Peyer's patch (tissue), 4 donors: ENCODE measurements around the gene SIAE. TPM values are rescaled to one million over a fixed set of nuclear protein-coding genes. Genes with fewer than 3 reads are reported as not detected.

Source experiments
- DNase-seq, 3 donors: peaks; one replicate each; pipeline ENCODE4 v3.0.0-alpha.2; 2017 to 2019
- H3K27ac ChIP-seq, 4 donors: fragments of 200-600 bp; sonication (generic); one replicate each; pipeline ENCODE4 v1.5.1; 2016 to 2019
- H3K27me3 ChIP-seq, 2 donors: fragments of 200-600 bp; sonication (generic); one replicate each; pipeline ENCODE4 v1.5.1; 2019
- H3K36me3 ChIP-seq, 3 donors: fragments of 200-600 bp; sonication (generic); one replicate each; pipeline ENCODE4 v1.5.1; 2016 to 2019
- H3K4me1 ChIP-seq, 4 donors: fragments of 200-600 bp; sonication (generic); one replicate each; pipeline ENCODE4 v1.5.1; 2016 to 2019
- H3K4me3 ChIP-seq, 4 donors: fragments of 200-600 bp; sonication (generic); 1 replicate in 3 of 4; 2 replicates in 1 of 4; pipeline ENCODE4 v1.5.1; 2016 to 2019; ENCODE audit warnings: mild to moderate bottlenecking in 1 of 4
- H3K9me3 ChIP-seq, 4 donors: fragments of 200-600 bp; sonication (generic); one replicate each; pipeline ENCODE4 v1.5.1; 2016 to 2019; ENCODE audit warnings: mild to moderate bottlenecking in 1 of 4
- CTCF ChIP-seq, 6 experiments: fragments of 450-650 bp in 4 of 6; fragments of 200-600 bp in 2 of 6; sonication (generic) in 1 of 6; IDR thresholded peaks; one replicate each; pipeline ENCODE4 v1.5.1; 2017 to 2019; ENCODE audit warnings: antibody characterized with exemption in 6 of 6, mild to moderate bottlenecking in 3 of 6, moderate library complexity in 1 of 6
- POLR2A ChIP-seq, 2 donors: fragments of 450-650 bp; IDR thresholded peaks; one replicate each; pipeline ENCODE4 v1.5.1; 2017; ENCODE audit warnings: antibody characterized with exemption in 2 of 2, mild to moderate bottlenecking in 2 of 2, moderate library complexity in 2 of 2
- total RNA-seq, 4 donors: library from RNA; depleted of rRNA; stranded (reverse); fragments of >200 nt; gene quantifications; one replicate each; pipeline ENCODE4 v1.1.0, GENCODE V29; 2016

Gene SIAE
- total RNA-seq, 4 donors from 2014 or later, result 9.9 to 88.8 (median 50.8) TPM

GRCh38 chr11:124644426-124645280, 28.9 kb downstream of the SIAE start:
- Histone ChIP-seq H3K27ac (no peak overlapping the region), H3K36me3 (peaks cover 0 to 12% (median 0%) of the 10 kb centered on the region in 3 donors), H3K27me3 (no peaks in the 10 kb centered on the region), H3K9me3 (no peaks in the 10 kb centered on the region), H3K4me1 (no peaks in the 10 kb centered on the region), H3K4me3 (peak overlapping the region in 1 of 4 donors; percentile 25)
- TF ChIP-seq CTCF (IDR thresholded peaks at IDR 0.05), result peak; percentile 64 to 83 (median 75)
- TF ChIP-seq POLR2A (IDR thresholded peaks at IDR 0.05), result no peak
- peak; percentile 37 to 74 (median 57) for DNase-seq

GRCh38 chr11:124643605-124644425, 29.7 kb downstream of the SIAE start:
- H3K9me3 ChIP-seq, result no peaks in the 10 kb centered on the region
- H3K4me3 ChIP-seq, result no peak overlapping the region
- H3K36me3 ChIP-seq, result peaks cover 0 to 12% (median 0%) of the 10 kb centered on the region in 3 donors
- H3K27ac ChIP-seq, result no peak overlapping the region
- H3K27me3 ChIP-seq, result no peaks in the 10 kb centered on the region
- DNase-seq, result no peak
- H3K4me1 ChIP-seq, result no peaks in the 10 kb centered on the region
- no peak for TF ChIP-seq POLR2A (IDR thresholded peaks at IDR 0.05)

GRCh38 chr11:124643042-124643604, 30.4 kb downstream of the SIAE start:
- Histone ChIP-seq H3K27me3 (no peaks in the 10 kb centered on the region), H3K4me1 (no peaks in the 10 kb centered on the region), H3K9me3 (no peaks in the 10 kb centered on the region), H3K27ac (no peak overlapping the region), H3K36me3 (peaks cover 0 to 15% (median 0%) of the 10 kb centered on the region in 3 donors), H3K4me3 (no peak overlapping the region)
- DNase-seq, result no peak
- TF ChIP-seq POLR2A (IDR thresholded peaks at IDR 0.05) (no peak), CTCF (IDR thresholded peaks at IDR 0.05) (no peak)

- Histone ChIP-seq H3K36me3 (peaks cover 0 to 20% (median 0%) of the 10 kb centered on the region in 3 donors), H3K9me3 (no peaks in the 10 kb centered on the region), H3K4me3 (no peak overlapping the region), H3K27ac (no peak overlapping the region), H3K4me1 (no peaks in the 10 kb centered on the region), H3K27me3 (no peaks in the 10 kb centered on the region)
- TF ChIP-seq POLR2A (IDR thresholded peaks at IDR 0.05), result no peak
- TF ChIP-seq CTCF (IDR thresholded peaks at IDR 0.05), result no peak
- DNase-seq, result no peak
Measured at GRCh38 chr11:124642628-124643027, 30.9 kb downstream of the SIAE start.

GRCh38 chr11:124640666-124641065, 32.9 kb downstream of the SIAE start:
- Histone ChIP-seq H3K9me3 (no peaks in the 10 kb centered on the region), H3K36me3 (peaks cover 0 to 33% (median 0%) of the 10 kb centered on the region in 3 donors), H3K4me1 (no peaks in the 10 kb centered on the region), H3K27me3 (no peaks in the 10 kb centered on the region), H3K4me3 (no peak overlapping the region), H3K27ac (no peak overlapping the region)
- no peak for DNase-seq
- TF ChIP-seq POLR2A (IDR thresholded peaks at IDR 0.05), result no peak

- no peak for DNase-seq
- H3K27ac ChIP-seq, result no peak overlapping the region
- no peaks in the 10 kb centered on the region for H3K9me3 ChIP-seq
- no peaks in the 10 kb centered on the region for H3K27me3 ChIP-seq
- TF ChIP-seq POLR2A (IDR thresholded peaks at IDR 0.05), result no peak
- TF ChIP-seq CTCF (IDR thresholded peaks at IDR 0.05), result no peak
- H3K4me1 ChIP-seq, result no peaks in the 10 kb centered on the region
- no peak overlapping the region for H3K4me3 ChIP-seq
- peaks cover 0 to 47% (median 0%) of the 10 kb centered on the region in 3 donors for H3K36me3 ChIP-seq
Measured at GRCh38 chr11:124639186-124639585, 34.4 kb downstream of the SIAE start.
